Type B pancreatic cell (in vitro differentiated cells): ENCODE measurements around the gene KLK10. TPM values are rescaled to one million over a fixed set of nuclear protein-coding genes. Genes with fewer than 3 reads are reported as not detected.
A peak's percentile ranks its signal among the peaks of the same experiment; 100 is the strongest.

ENCODE experiments used
- DNase-seq: peaks from one replicate; pipeline ENCODE4 v3.0.0; 2021; ENCODE audit warnings: mixed read lengths; ENCODE audit not compliant: unreplicated experiment; ENCODE audit errors: extremely low spot score
- H3K27ac Mint-ChIP-seq: 2 replicates; pipeline ENCODE4 v1.8.0; 2021; ENCODE audit warnings: mild to moderate bottlenecking, mixed read lengths
- H3K27me3 Mint-ChIP-seq: 2 replicates; pipeline ENCODE4 v1.8.0; 2021; ENCODE audit warnings: mixed read lengths
- H3K36me3 Mint-ChIP-seq: 2 replicates; pipeline ENCODE4 v1.8.0; 2021; ENCODE audit warnings: mixed read lengths
- H3K4me1 Mint-ChIP-seq: one replicate; pipeline ENCODE4 v1.8.0; 2021; ENCODE audit warnings: mixed read lengths; ENCODE audit not compliant: unreplicated experiment
- H3K4me3 Mint-ChIP-seq: 2 replicates; pipeline ENCODE4 v1.8.0; 2021; ENCODE audit warnings: mild to moderate bottlenecking, mixed read lengths
- H3K9me3 Mint-ChIP-seq: 2 replicates; pipeline ENCODE4 v1.8.0; 2021; ENCODE audit warnings: mixed read lengths
- CTCF ChIP-seq: fragments of 200-600 bp; sonication (generic); conservative IDR thresholded peaks from 2 replicates; pipeline ENCODE4 v1.5.0; 2021; ENCODE audit warnings: antibody characterized with exemption, mild to moderate bottlenecking
- total RNA-seq: library from RNA; stranded (reverse); gene quantifications from 2 replicates; pipeline ENCODE4 v1.2.1, GENCODE V29; 2021; ENCODE audit warnings: low replicate concordance

KLK10 gene
- total RNA-seq, 1 donor from 2014 or later: 1.8 TPM

- H3K27ac Mint-ChIP-seq: no peak overlapping the region
Observed at GRCh38 chr19:51031220-51031879, 11.8 kb upstream of the KLK10 start.

DNA sequence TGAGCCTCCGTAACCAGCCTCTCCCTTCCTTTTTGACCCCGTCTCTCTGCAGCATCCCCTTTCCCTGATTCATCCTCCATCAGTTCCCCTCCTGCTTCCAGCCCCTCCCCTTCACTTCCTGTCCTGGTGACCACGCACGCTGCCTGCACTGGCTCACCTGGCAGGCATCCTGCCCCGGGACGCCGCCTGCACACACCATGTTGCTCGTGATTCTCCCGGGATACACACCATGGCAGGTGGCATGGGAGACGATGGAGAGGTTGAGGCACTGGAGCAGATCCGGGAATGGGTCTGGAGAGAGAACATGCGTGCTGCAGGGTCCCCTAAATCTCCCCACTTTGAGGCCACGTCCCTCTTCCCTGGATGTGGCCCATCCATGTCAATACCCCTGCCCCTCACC, 11.1 kb upstream of the KLK10 start:
- Mint-ChIP-seq H3K36me3 (peaks cover 3% of the 10 kb centered on the region), H3K27ac (no peak overlapping the region), H3K9me3 (no peaks in the 10 kb centered on the region), H3K4me1 (peaks cover 4% of the 10 kb centered on the region), H3K27me3 (peaks cover 26% of the 10 kb centered on the region), H3K4me3 (no peak overlapping the region)
- no peak for TF ChIP-seq CTCF
- DNase-seq: no peak

More at GRCh38 chr19:51031220-51031879, 11.8 kb upstream of the KLK10 start:
- Mint-ChIP-seq H3K4me3 (no peak overlapping the region), H3K27me3 (peaks cover 27% of the 10 kb centered on the region), H3K36me3 (peaks cover 3% of the 10 kb centered on the region), H3K4me1 (peaks cover 4% of the 10 kb centered on the region), H3K9me3 (no peaks in the 10 kb centered on the region)
- no peak for DNase-seq
- TF ChIP-seq CTCF: no peak

GRCh38 chr19:51029718-51030117, 10.2 kb upstream of the KLK10 start:
- H3K4me3 Mint-ChIP-seq: no peak overlapping the region
- no peaks in the 10 kb centered on the region for H3K9me3 Mint-ChIP-seq
- peaks cover 30% of the 10 kb centered on the region for H3K27me3 Mint-ChIP-seq
- H3K36me3 Mint-ChIP-seq: peaks cover 3% of the 10 kb centered on the region
- TF ChIP-seq CTCF: no peak
- peaks cover 2% of the 10 kb centered on the region for H3K4me1 Mint-ChIP-seq
- H3K27ac Mint-ChIP-seq: no peak overlapping the region
- DNase-seq: no peak

GRCh38 chr19:51027873-51028272, 8.4 kb upstream of the KLK10 start:
- Mint-ChIP-seq H3K4me1 (no peaks in the 10 kb centered on the region), H3K9me3 (no peaks in the 10 kb centered on the region), H3K36me3 (peaks cover 3% of the 10 kb centered on the region), H3K27ac (no peak overlapping the region), H3K27me3 (peaks cover 33% of the 10 kb centered on the region), H3K4me3 (no peak overlapping the region)
- no peak for TF ChIP-seq CTCF
- DNase-seq: no peak

DNA sequence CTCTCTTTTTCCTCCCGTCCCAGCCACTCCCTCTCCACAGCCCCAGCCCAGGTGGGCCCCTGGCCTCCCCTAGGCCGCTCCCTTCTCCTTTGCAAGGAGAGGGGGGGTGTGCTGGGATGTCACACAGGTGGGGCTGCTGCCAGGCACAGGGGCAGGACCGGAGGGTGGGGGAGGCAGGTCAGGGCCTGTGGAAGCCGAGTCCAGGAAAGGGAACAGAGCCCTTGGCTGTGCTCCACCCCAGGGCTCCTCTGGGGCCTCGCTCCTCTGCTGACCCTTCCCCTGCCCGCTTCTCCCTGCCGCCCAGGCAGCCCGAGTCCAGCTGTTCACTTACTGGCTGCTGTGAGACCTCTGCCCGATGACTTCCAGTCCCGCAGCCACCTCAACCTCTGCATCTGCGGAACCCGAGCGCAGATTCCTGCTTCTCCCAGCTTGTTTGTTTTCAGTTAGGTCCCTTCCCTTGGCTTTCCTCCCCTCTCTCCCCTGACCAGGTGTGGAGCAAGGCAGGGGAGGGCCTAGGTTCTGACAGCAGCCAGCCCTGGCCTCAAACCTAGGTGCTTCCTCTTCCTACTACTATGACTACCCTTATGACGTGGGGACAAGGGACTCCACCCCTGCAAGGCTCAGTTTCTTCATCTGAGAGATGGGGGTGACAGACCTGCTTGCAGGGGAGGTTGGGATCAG, 7.8 kb upstream of the KLK10 start:
- H3K4me1 Mint-ChIP-seq: no peaks in the 10 kb centered on the region
- DNase-seq: no peak
- H3K9me3 Mint-ChIP-seq: no peaks in the 10 kb centered on the region
- peaks cover 38% of the 10 kb centered on the region for H3K27me3 Mint-ChIP-seq
- no peak overlapping the region for H3K4me3 Mint-ChIP-seq
- TF ChIP-seq CTCF: no peak
- peaks cover 3% of the 10 kb centered on the region for H3K36me3 Mint-ChIP-seq
- H3K27ac Mint-ChIP-seq: peak overlapping the region; percentile 17
